Sigmoid colon (tissue), 7 donors: ENCODE data around the gene TRIM39. TPM values are rescaled to one million over a fixed set of nuclear protein-coding genes. Genes with fewer than 3 reads are reported as not detected.

Source experiments
- DNase-seq: peaks from one replicate; pipeline ENCODE4 v3.0.0-alpha.2; 2019
- H3K27ac ChIP-seq, 4 donors: fragments of 200-600 bp; sonication (generic); one replicate each; pipeline ENCODE4 v1.5.1; 2016 to 2019; ENCODE audit warnings: mild to moderate bottlenecking in 1 of 4
- H3K27me3 ChIP-seq, 3 donors: fragments of 200-600 bp; sonication (generic); one replicate each; pipeline ENCODE4 v1.5.1; 2019; ENCODE audit warnings: mild to moderate bottlenecking in 1 of 3
- H3K36me3 ChIP-seq, 4 donors: fragments of 200-600 bp; sonication (generic); one replicate each; pipeline ENCODE4 v1.5.1; 2016 to 2019
- H3K4me1 ChIP-seq, 4 donors: fragments of 200-600 bp; sonication (generic); one replicate each; pipeline ENCODE4 v1.5.1; 2017 to 2019
- H3K4me3 ChIP-seq, 4 donors: fragments of 200-600 bp; sonication (generic); one replicate each; pipeline ENCODE4 v1.5.1; 2017 to 2019; ENCODE audit warnings: mild to moderate bottlenecking in 2 of 4, moderate library complexity in 1 of 4
- H3K9me3 ChIP-seq, 4 donors: fragments of 200-600 bp in 3 of 4; sonication (generic) in 3 of 4; one replicate each; pipeline versions ENCODE4 v1.5.1 to v1.6.1; 2013 to 2019
- EP300 ChIP-seq, 4 donors: sonication (generic); formaldehyde crosslinking; IDR thresholded peaks; one replicate each; pipeline ENCODE4 v1.6.1; 2017; ENCODE audit warnings: antibody characterized with exemption in 4 of 4
- POLR2A ChIP-seq, 2 donors: fragments of 450-650 bp; IDR thresholded peaks; one replicate each; pipeline ENCODE4 v1.6.1; 2016; ENCODE audit warnings: antibody characterized with exemption in 2 of 2, mild to moderate bottlenecking in 2 of 2, moderate library complexity in 2 of 2
- POLR2AphosphoS5 ChIP-seq, 4 donors: sonication (generic); formaldehyde crosslinking; IDR thresholded peaks; one replicate each; pipeline ENCODE4 v1.6.1; 2017; ENCODE audit warnings: antibody characterized with exemption in 4 of 4
- WGBS, 2 donors: extraction: QIAGEN DNeasy Blood & Tissue Kit; methylation state at CpG; one replicate each; pipeline ENCODE4 v1.1.7; 2013; 5-methylcytosine and 5-hydroxymethylcytosine counted together
- intact Hi-C: fragments of 100-400 bp; cut with DNase I; formaldehyde crosslinking; loops from one replicate; pipeline ENCODE4 v1.15.1; 2023
- polyA plus RNA-seq, 3 donors: library from polyadenylated mRNA; stranded (reverse); fragments of 200-250 nt; gene quantifications; one replicate each; pipeline ENCODE4 v1.2.3, GENCODE V29; 2013
- total RNA-seq, 4 donors: library from RNA; depleted of rRNA; stranded (reverse); fragments of >200 nt; gene quantifications; one replicate each; pipeline ENCODE4 v1.1.0, GENCODE V29; 2016
- TF ChIP-seq, protein P1 (sequence below), 4 experiments: fragments of 450-650 bp in 3 of 4; fragments of 200-600 bp in 1 of 4; IDR thresholded peaks; one replicate each; pipeline ENCODE4 v1.5.1; 2016 to 2019; ENCODE audit warnings: antibody characterized with exemption in 4 of 4, mild to moderate bottlenecking in 3 of 4, moderate library complexity in 2 of 4
- donor health status: healthy with polysubstance abuse.
- donor health status: Bipolar disorder and iron deficiency.
- donor health status: healthy.

The TRIM39 gene
- total and polyA plus RNA-seq, 7 donors: 5.1 to 23.2 (median 11.9) TPM

DNA sequence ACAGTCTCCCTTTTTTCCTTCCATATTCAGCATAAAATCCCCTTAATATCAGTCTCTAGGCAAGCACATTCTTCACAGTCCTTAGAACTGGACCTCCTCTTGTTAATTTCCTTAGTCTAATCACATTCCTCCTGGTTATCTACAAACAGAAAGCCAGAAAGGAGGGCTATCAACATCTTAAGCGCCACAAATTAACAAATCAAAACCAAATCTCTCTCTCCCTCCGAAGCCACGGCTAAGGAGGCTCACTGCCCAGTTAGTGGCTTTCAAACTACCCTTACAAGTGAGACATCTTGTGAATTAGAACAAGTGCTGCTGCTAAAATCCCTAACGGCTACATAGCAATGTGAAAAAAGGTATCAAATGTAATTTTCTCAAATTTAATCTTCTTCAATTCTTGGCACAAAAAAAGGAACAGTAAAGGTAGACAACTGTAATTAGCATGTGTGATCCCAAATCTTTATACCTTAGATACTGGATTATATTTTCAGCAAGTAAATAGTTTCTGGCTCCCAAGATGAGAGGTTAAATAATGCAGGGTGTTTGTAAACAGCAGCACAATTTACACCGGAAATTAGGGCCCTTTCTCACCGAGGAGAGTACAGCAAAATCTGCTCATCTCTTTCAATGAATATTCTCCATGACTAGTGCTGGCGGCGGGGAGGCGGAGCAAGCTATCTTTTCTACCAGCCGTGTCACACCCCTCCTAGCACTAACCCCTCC is 1.4 kb upstream of the TRIM39 start:
- TF ChIP-seq POLR2A (IDR thresholded peaks at IDR 0.05): no peak
- no peak for TF ChIP-seq POLR2AphosphoS5 (IDR thresholded peaks at IDR 0.05)
- TF ChIP-seq, protein P1, sequence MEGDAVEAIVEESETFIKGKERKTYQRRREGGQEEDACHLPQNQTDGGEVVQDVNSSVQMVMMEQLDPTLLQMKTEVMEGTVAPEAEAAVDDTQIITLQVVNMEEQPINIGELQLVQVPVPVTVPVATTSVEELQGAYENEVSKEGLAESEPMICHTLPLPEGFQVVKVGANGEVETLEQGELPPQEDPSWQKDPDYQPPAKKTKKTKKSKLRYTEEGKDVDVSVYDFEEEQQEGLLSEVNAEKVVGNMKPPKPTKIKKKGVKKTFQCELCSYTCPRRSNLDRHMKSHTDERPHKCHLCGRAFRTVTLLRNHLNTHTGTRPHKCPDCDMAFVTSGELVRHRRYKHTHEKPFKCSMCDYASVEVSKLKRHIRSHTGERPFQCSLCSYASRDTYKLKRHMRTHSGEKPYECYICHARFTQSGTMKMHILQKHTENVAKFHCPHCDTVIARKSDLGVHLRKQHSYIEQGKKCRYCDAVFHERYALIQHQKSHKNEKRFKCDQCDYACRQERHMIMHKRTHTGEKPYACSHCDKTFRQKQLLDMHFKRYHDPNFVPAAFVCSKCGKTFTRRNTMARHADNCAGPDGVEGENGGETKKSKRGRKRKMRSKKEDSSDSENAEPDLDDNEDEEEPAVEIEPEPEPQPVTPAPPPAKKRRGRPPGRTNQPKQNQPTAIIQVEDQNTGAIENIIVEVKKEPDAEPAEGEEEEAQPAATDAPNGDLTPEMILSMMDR (IDR thresholded peaks at IDR 0.05): no peak
- TF ChIP-seq EP300 (IDR thresholded peaks at IDR 0.05): no peak
- intact Hi-C loops: loop anchor here (5.0 to 10.0 kb wide), 3 partner anchors 63 to 601 kb away; partner anchors contain the start of genes HLA-F and TRIM26
- Histone ChIP-seq H3K27ac (peak overlapping the region; percentile 95 to 98 (median 98)), H3K9me3 (no peaks in the 10 kb centered on the region), H3K36me3 (peaks cover 10 to 13% (median 11%) of the 10 kb centered on the region in 4 donors), H3K27me3 (no peaks in the 10 kb centered on the region), H3K4me1 (peaks cover 0 to 34% (median 25%) of the 10 kb centered on the region in 4 donors), H3K4me3 (peak overlapping the region; percentile 83 to 92 (median 88))
- DNase-seq: peak; percentile 65
- 2 to 8% methylated on average over 10 of the region's 10 CpGs for WGBS, 2 donors

DNA sequence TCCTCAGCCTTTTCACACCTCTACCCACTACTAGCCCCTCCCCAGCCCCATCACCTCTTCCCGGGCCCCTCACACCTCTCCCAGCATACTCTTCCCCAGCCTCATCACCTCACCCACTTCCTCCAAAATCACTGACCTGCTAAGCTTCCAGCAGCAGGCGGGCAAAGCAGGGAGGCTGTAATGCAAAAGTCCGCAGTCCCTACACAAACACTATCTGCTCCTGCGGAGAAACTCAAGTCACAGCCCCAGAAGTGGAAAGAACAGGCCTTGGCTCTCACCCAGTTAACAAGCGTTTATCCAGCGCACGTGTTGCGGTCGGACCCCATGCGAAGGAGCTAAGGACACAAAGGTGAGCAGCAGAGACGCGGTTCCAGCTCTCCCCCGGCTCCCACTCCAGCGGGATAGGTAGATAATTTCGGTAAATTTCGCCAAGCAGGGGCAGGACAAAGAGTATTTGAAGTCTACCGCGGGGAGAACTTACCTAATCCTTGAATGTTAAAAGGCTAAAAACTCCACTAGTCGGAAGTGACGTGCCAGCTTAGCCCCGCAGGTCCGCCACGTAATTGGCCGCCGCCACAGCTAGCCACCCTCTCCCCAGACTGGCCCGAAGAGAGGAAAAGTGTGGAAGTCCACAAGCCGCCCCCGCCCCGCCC is 728 bp upstream of the TRIM39 start:
- H3K4me1 ChIP-seq: peaks cover 0 to 31% (median 25%) of the 10 kb centered on the region in 4 donors
- no peaks in the 10 kb centered on the region for H3K27me3 ChIP-seq
- no peaks in the 10 kb centered on the region for H3K9me3 ChIP-seq
- no peak for TF ChIP-seq POLR2A (IDR thresholded peaks at IDR 0.05)
- TF ChIP-seq POLR2AphosphoS5 (IDR thresholded peaks at IDR 0.05): no peak
- TF ChIP-seq, protein P1 (IDR thresholded peaks at IDR 0.05): no peak
- TF ChIP-seq EP300 (IDR thresholded peaks at IDR 0.05): no peak
- DNase-seq: peak; percentile 90
- intact Hi-C loops: loop anchor here (2.0 to 10.0 kb wide), 4 partner anchors 19 to 601 kb away; partner anchors contain the start of genes HLA-F, RPP21 and TRIM26
- peak overlapping the region; percentile 83 to 92 (median 88) for H3K4me3 ChIP-seq
- 0% methylated on average over 29 of the region's 29 CpGs for WGBS, 2 donors
- peaks cover 16 to 20% (median 18%) of the 10 kb centered on the region in 4 donors for H3K36me3 ChIP-seq
- peak overlapping the region; percentile 95 to 98 (median 98) for H3K27ac ChIP-seq

DNA sequence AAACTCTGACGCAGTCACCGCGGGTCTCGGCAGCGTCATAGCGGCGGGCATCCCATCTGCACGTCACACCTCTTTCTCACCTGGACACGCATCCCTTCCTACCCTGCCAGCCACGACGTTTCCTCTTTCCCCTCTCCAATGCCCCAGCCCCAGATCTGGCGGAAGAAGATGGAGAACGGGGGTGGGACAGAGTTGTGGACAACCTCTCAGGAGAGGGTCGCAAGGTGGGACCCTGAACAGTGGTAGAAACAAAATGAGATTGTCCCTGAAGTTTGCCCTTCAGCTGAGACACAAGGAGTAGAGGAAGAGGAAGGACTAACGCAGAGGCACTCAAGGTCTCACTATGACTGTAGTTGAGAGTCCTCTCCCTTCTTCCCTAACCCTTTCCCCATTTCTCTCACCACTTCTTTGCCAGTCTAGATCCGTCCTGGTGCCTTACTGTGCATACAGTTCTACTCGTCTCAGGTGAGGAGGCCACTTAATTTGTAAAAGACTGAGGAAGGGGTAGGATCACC is 562 bp downstream of the TRIM39 start:
- Histone ChIP-seq H3K27ac (peak overlapping the region; percentile 95 to 98 (median 98)), H3K9me3 (no peaks in the 10 kb centered on the region), H3K4me1 (peaks cover 0 to 29% (median 25%) of the 10 kb centered on the region in 4 donors), H3K36me3 (peaks cover 16 to 32% (median 23%) of the 10 kb centered on the region in 4 donors), H3K27me3 (no peaks in the 10 kb centered on the region), H3K4me3 (peak overlapping the region; percentile 83 to 92 (median 88))
- 2 to 6% methylated on average over 17 of the region's 17 CpGs for WGBS, 2 donors
- intact Hi-C loops: loop anchor here (2.0 to 10.0 kb wide), 4 partner anchors 18 to 602 kb away; partner anchors contain the start of genes HLA-F, RPP21 and TRIM26
- TF ChIP-seq POLR2AphosphoS5 (IDR thresholded peaks at IDR 0.05) (no peak), POLR2A (IDR thresholded peaks at IDR 0.05) (no peak), EP300 (IDR thresholded peaks at IDR 0.05) (no peak)
- no peak for DNase-seq

DNA sequence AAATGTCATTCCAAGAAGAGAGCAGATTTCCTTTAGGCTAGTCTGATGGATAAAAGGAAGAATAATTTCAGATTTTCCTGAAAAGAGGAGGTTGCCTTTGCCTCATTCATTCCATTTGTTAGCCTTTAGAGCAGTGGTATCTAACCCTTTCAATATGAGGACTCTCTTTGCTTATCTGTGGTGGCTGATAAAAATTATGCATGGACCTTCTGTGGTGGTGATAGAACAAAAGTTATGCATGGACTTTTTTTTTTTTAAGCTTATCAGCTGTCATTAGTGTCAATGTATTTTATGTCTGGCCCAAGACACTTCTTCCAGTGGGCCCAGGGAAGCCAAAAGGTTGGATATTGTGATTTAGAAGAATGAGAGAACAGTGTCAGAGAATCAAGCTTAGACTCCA is 1.7 kb downstream of the TRIM39 start:
- no peak overlapping the region for H3K27ac ChIP-seq
- peaks cover 0 to 29% (median 23%) of the 10 kb centered on the region in 4 donors for H3K4me1 ChIP-seq
- no peaks in the 10 kb centered on the region for H3K9me3 ChIP-seq
- TF ChIP-seq, protein P1 (IDR thresholded peaks at IDR 0.05): no peak
- TF ChIP-seq POLR2A (IDR thresholded peaks at IDR 0.05): no peak
- no peak for TF ChIP-seq EP300 (IDR thresholded peaks at IDR 0.05)
- TF ChIP-seq POLR2AphosphoS5 (IDR thresholded peaks at IDR 0.05): no peak
- H3K27me3 ChIP-seq: no peaks in the 10 kb centered on the region
- DNase-seq: no peak
- no peak overlapping the region for H3K4me3 ChIP-seq
- peaks cover 16 to 40% (median 24%) of the 10 kb centered on the region in 4 donors for H3K36me3 ChIP-seq
- intact Hi-C loops: loop anchor here (5.0 to 10.0 kb wide), 3 partner anchors 66 to 604 kb away; partner anchors contain the start of genes HLA-F and TRIM26
